NCI-H1694 treated with DMSO at 0.1 percent for 48 hours (cell line): ENCODE results near the gene TAS2R38.
"Not testable (repeated sequence)": the region's sequence is repeated elsewhere in the genome, so short reads cannot be mapped to it uniquely, and the experiment has no call there.

ENCODE experiments used
- DNase-seq: peaks from one replicate; lab custom pipeline; 2025; lab: John Stamatoyannopoulos, UW

Gene TAS2R38

DNA sequence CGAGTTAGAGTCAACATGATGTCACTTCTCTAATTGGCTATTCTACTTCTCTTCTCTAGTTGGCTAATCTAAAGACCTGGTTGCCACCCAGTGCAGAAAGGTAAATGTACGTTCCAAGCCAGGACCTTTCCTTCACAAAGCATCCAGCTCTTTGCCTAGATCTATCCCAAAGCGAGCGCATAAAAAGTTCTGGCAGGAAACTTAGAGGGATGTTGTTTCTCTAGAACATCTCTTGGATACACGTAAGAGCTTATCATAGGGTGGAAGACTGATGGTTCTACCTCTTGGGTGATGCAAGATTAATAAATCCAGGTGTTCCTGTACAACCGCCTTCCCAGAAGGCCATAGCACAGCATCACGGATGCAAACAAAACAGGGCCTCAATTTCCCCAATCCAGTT lies at the start of gene TAS2R38:
Gene TAS2R38 (minus strand): TSS at position 101 of the 400 bp plus-strand sequence. CDS start 84 bp downstream, at position 17.
- DNase-seq = no peak

GRCh38 chr7:142018154-142018553 lies 44.6 kb upstream of the TAS2R38 start:
- DNase-seq = no peak

- no peak for DNase-seq
Measured at GRCh38 chr7:142017451-142017850, 43.9 kb upstream of the TAS2R38 start.

DNA sequence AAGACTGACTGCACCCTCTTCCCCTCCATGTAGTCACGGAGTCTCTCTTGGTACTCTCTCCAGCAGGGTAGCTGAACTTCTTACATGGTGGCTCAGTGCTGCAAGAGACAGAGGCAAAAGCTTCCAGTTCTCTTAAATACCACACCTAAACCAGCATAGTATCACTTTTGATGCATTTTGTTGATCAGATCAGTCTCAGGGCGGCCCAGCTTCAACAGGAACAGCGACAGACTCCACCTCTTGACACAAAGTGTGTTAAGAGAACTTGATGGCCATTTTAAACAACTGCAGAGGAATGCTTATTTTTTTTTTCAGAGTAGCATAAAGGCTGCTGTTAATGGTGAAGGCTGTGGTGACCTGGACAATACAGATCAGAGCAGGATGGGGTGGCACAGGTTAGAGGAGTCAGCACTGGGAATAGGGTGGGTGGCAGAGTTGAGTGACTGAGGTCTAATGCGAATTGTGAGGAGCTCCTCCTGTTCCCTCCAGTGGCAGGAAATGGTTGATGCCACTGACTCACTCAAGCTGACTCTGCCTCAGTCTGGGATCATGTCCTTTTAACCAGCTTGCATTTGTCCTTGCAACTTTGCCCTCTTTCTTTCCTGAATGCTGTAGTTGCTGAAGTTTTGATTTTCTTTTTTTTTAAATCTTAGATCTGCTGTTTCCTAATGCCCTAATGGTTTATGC lies 39.4 kb upstream of the TAS2R38 start:
- DNase-seq = no peak

- no peak for DNase-seq
Measured at GRCh38 chr7:142010952-142011548, 37.5 kb upstream of the TAS2R38 start.

DNA sequence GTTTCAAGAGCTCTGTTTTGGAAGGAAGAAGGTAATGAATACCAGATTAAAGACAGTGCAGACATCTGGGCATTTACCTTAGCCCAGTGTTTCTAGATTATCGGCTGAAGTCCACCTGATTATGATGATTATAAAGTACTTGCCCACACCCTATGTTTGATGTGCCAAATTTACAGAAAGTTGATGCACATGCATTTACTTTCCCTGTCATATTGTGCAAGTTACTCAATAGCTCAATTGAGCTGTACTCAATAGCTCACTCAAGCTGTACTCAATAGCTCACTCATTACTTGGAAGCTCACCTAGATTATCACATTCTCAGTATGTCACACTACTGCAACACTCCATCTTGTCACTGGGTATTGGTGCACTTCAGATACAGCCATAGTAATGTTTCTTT lies 35.6 kb upstream of the TAS2R38 start:
- DNase-seq = no peak

DNA sequence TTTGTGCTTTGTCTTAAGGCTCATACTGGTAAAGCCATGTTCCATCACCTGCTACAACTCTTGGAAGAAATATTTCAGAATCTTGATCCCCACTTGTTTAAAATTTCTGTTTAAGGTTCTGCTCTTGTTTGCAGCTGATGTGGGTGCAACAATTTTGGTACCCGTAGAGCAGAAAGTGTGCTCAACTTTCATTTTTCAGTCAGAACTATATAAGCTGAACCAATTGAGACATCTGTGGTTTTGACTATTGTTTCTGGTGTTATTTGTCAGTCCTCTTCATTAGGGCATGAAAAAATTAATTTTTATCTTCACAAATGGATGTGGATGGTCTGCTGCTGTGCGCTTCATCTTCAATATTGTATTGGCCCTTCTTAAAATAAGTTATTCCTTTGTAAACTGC lies 33.0 kb upstream of the TAS2R38 start:
- no peak for DNase-seq

GRCh38 chr7:142002179-142002578 lies 28.6 kb upstream of the TAS2R38 start:
- no peak for DNase-seq

GRCh38 chr7:142001163-142001874 lies 27.7 kb upstream of the TAS2R38 start:
- no peak for DNase-seq

DNA sequence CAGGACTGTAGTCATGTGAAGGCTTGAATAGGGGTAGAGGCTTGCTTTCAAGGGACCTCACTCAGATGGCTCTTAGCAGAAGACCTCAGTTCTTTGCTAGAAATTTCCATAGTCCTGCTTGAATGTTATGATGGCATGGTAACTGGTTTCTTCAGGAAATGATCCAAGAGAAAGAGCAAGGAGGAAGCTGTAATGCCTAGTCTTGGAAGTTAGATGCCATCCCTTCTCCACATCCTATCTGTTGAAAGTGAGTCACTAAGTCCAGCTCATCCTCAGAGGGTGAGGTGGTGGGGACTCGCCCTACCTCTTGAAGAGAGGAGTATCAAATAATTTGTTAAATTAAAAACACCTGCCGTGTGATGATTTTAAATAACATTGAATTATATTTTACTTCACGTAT lies 26.7 kb upstream of the TAS2R38 start:
- DNase-seq = no peak

GRCh38 chr7:141999058-141999623 lies 25.6 kb upstream of the TAS2R38 start:
- DNase-seq = no peak

GRCh38 chr7:141993354-141993753 lies 19.8 kb upstream of the TAS2R38 start:
- no peak for DNase-seq

DNA sequence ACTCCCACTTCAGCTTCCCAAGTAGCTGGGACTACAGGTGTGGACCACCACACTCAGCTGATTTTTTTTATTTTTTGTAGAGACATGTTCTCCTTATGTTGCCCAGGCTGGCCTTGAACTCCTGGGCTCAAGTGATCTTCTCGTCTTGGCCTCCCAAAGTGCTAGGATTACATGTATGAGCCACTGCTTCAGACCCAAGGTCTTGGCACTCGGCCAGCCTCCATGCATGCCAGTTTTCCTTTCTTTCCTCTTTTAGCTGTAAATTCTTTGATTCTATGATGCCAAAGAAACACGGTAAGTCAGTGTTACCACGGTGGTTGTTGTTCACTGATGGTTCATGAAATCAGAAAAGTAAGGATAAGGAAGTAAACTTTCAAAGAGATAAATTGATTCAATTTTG lies 19.1 kb upstream of the TAS2R38 start:
- DNase-seq = no peak

DNA sequence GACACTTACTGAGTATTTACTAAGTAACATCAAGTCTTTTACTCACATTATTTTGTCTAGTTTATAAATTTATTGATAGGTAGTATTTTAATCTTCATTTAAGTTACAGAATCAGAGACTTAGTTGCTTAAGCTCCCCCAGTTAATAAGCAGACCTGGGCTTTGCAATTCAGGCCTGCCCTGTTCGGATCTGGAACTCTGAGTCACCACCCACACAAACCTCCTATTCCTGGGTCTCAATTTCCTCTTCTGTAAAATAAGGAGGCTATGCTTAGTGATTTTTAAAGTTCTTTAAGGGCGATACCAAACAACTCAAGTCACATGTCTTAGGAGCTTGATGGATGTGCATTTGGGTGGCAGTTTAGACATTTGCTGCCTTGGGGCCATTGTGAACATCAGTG lies 18.6 kb upstream of the TAS2R38 start:
- DNase-seq = no peak

GRCh38 chr7:141991140-141991539 lies 17.6 kb upstream of the TAS2R38 start:
- DNase-seq = no peak

DNA sequence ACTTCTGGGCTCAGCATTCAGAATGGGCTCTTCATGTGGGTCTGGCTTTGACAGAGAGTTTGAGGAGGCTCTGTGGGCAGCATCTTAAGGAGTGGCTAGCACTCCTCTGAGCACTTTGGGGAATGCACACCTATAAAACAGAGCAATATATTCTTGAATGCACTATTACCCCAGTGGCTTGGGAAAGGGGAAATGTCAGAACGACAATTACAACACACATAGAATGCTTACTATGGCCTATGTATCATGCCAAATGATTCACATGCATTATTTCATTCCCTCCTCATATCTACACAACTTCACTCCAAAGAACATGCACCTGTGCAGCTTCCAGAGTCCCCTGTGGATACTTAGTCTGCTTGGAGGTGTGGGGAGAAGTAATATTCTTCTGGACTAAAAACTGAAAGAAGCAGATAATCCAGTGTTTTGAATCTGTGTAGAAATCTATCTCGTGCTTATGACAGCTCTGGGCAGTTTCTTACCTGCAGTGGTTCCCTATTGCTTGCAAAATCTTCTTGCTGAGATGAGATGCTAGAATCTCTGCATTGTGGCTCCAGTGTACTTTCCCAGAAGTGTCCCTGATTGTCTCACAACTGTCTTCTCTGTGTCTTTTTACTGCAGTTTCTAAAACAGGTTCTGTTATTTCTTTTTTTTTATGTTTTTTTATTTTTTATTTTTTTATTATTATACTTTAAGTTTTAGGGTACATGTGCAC lies 16.6 kb upstream of the TAS2R38 start:
- no peak for DNase-seq

DNA sequence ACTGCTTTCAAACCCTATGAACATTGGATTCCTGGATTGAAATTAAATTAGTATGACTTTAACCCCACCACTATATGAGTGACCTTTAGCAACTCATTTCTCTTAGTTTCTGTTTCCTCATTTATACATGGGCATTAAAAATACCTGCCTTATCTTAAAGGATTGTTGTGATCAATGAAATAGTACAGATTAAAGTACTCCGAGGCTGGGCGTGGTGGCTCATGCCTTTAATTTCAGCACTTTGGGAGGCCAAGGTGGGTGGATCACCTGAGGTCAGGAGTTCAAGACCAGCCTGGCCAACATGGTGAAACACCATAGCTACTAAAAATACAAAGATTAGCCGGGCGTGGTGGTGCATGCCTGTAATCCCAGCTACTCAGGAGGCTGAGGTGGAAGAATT lies 14.2 kb upstream of the TAS2R38 start:
- DNase-seq = not testable (repeated sequence)

DNA sequence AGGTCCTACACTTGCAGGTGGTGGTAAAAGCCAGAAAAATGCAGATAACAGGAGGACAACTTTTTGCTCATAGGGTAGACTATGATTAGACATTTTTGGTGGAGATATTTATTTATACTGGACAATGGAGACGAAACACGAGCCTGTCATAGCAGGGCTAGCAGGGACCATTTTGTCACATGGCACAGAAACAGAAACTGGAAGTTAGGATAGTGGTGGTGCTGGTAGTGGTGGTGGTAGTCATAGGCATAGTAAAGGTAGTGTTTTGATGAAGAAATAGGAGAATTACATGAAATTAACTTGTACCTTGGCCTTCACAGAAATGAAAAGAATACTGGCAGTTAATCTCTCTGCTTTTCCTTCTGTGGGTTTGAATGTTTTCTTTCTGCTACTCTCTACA lies 13.3 kb upstream of the TAS2R38 start:
- no peak for DNase-seq

- not testable (repeated sequence) for DNase-seq
Measured at GRCh38 chr7:141985926-141986325, 12.4 kb upstream of the TAS2R38 start.

DNA sequence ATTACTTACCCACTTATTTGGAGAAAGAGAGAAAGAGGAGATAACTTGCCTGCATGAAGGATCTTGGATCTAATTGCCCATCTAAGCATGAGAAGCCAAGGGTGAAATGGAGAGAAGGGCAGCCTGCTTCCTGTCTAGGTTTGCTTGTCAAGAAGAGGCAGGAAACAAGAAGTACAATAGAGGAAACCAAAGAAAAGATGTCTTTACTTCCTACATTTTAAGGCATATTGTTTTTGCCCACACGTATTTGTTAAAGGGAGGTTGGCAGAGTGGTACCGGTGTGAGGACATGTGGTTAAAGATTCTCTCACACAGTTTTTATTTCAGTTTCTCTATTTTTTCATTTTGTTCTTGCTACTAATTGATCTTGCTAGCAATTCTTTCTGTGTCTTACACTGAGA lies 6.0 kb upstream of the TAS2R38 start:
- DNase-seq = no peak

- no peak for DNase-seq
Measured at GRCh38 chr7:141978351-141978750, 4.8 kb upstream of the TAS2R38 start.

GRCh38 chr7:141976524-141977245 lies 3.1 kb upstream of the TAS2R38 start:
- no peak for DNase-seq
